ENCODE measurements around the gene DGCR2.

Gene DGCR2

GRCh38 chr22:19125474-19126308 is 3.5 kb upstream of the DGCR2 start:
- no peak for DNase-seq

- DNase-seq = no peak
These were observed 2.8 kb upstream of the DGCR2 start for GRCh38 chr22:19125011-19125410.

GRCh38 chr22:19124377-19124776 is 2.2 kb upstream of the DGCR2 start:
- DNase-seq = no peak

- no peak for DNase-seq
These were observed 1.7 kb upstream of the DGCR2 start for GRCh38 chr22:19123936-19124335.

GRCh38 chr22:19122752-19123492 is 710 bp upstream of the DGCR2 start:
- DNase-seq = no peak

GRCh38 chr22:19121631-19122142 is 525 bp downstream of the DGCR2 start:
- no peak for DNase-seq

GRCh38 chr22:19120829-19121630 is 1.2 kb downstream of the DGCR2 start:
- peak; percentile 50 for DNase-seq

- DNase-seq = no peak
These were observed 2.3 kb downstream of the DGCR2 start for GRCh38 chr22:19119949-19120348.

GRCh38 chr22:19118329-19118880 is 3.8 kb downstream of the DGCR2 start:
- DNase-seq = no peak

GRCh38 chr22:19117111-19117512 is 5.1 kb downstream of the DGCR2 start:
- no peak for DNase-seq

GRCh38 chr22:19115628-19116027 is 6.6 kb downstream of the DGCR2 start:
- no peak for DNase-seq

GRCh38 chr22:19114984-19115552 is 7.1 kb downstream of the DGCR2 start:
- DNase-seq = no peak

- DNase-seq = no peak
These were observed 8.8 kb downstream of the DGCR2 start for GRCh38 chr22:19113429-19113828.

GRCh38 chr22:19111584-19111983 is 10.6 kb downstream of the DGCR2 start:
- no peak for DNase-seq

- DNase-seq = no peak
These were observed 11.1 kb downstream of the DGCR2 start for GRCh38 chr22:19111140-19111539.

GRCh38 chr22:19110646-19111045 is 11.6 kb downstream of the DGCR2 start:
- no peak for DNase-seq

GRCh38 chr22:19110064-19110458 is 12.2 kb downstream of the DGCR2 start:
- DNase-seq = peak; percentile 25

- peak; percentile 69 for DNase-seq
These were observed 12.8 kb downstream of the DGCR2 start for GRCh38 chr22:19109198-19110063.

- DNase-seq = no peak
These were observed 13.4 kb downstream of the DGCR2 start for GRCh38 chr22:19108807-19109197.

- DNase-seq = no peak
These were observed 14.5 kb downstream of the DGCR2 start for GRCh38 chr22:19107730-19108074.

GRCh38 chr22:19106886-19107729 is 15.1 kb downstream of the DGCR2 start:
- no peak for DNase-seq

Data from CD4-positive, alpha-beta T cell treated with Interleukin-17A for 4 hours (primary cell).